Gastrocnemius medialis (tissue), 4 donors: ENCODE data around the gene COL1A1. TPM values are rescaled to one million over a fixed set of nuclear protein-coding genes. Genes with fewer than 3 reads are reported as not detected.

Experiments used
- ATAC-seq, 2 donors: fragments of 150-250 bp; one replicate each; pipeline ENCODE4 v1.9.1; 2016
- DNase-seq, 2 donors: peaks; one replicate each; pipeline ENCODE4 v3.0.0-alpha.2; 2019
- H3K27ac ChIP-seq, 4 donors: fragments of 200-600 bp; sonication (generic); 1 replicate in 1 of 4; 2 replicates in 3 of 4; pipeline ENCODE4 v1.5.1; 2016 to 2018; ENCODE audit warnings: mild to moderate bottlenecking in 2 of 4, moderate library complexity in 1 of 4
- H3K27me3 ChIP-seq, 3 donors: fragments of 200-600 bp; sonication (generic) in 2 of 3; 1 replicate in 1 of 3; 2 replicates in 2 of 3; pipeline versions ENCODE4 v1.5.1 to v1.6.0; 2016 to 2019; ENCODE audit warnings: mild to moderate bottlenecking in 1 of 3, moderate library complexity in 1 of 3
- H3K36me3 ChIP-seq, 2 donors: fragments of 200-600 bp; sonication (generic) in 1 of 2; one replicate each; pipeline ENCODE4 v1.5.1; 2017 to 2018
- H3K4me1 ChIP-seq, 2 donors: fragments of 200-600 bp; sonication (generic) in 1 of 2; one replicate each; pipeline ENCODE4 v1.5.1; 2016 to 2017; ENCODE audit warnings: mild to moderate bottlenecking in 2 of 2
- H3K4me3 ChIP-seq, 4 donors: fragments of 200-600 bp; sonication (generic) in 3 of 4; 1 replicate in 1 of 4; 2 replicates in 3 of 4; pipeline ENCODE4 v1.5.1; 2016 to 2019; ENCODE audit warnings: mild to moderate bottlenecking in 2 of 4
- H3K9me3 ChIP-seq, 3 donors: fragments of 200-600 bp; sonication (generic) in 2 of 3; 1 replicate in 1 of 3; 2 replicates in 2 of 3; pipeline ENCODE4 v1.5.1; 2016 to 2019
- POLR2A ChIP-seq, 2 donors: fragments of 450-650 bp; IDR thresholded peaks; one replicate each; pipeline ENCODE4 v1.6.1; 2017; ENCODE audit warnings: antibody characterized with exemption in 2 of 2, mild to moderate bottlenecking in 2 of 2, moderate library complexity in 2 of 2
- in situ Hi-C, 4 donors: fragments of 200-750 bp; cut with MboI; loops; one replicate each; pipeline versions ENCODE4 v1.15.0 to v1.8.0; 2017; ENCODE audit warnings: low sequenced_read_pairs in 4 of 4
- intact Hi-C: fragments of 100-400 bp; cut with DNase I; formaldehyde crosslinking; loops from one replicate; pipeline ENCODE4 v1.15.1; 2023; ENCODE audit warnings: low total_unique reads
- total RNA-seq, 4 donors: library from RNA; depleted of rRNA; stranded (reverse); fragments of >200 nt; gene quantifications; one replicate each; pipeline versions ENCODE4 v1.1.0 to v1.2.3, GENCODE V29; 2016
- TF ChIP-seq, protein P1 (sequence below), 5 experiments: fragments of 450-650 bp in 3 of 5; fragments of 200-600 bp in 2 of 5; sonication (generic) in 2 of 5; IDR thresholded peaks in 4 of 5; conservative IDR thresholded peaks in 1 of 5; 1 replicate in 4 of 5; 2 replicates in 1 of 5; pipeline ENCODE4 v1.5.1; 2016 to 2019; ENCODE audit warnings: antibody characterized with exemption in 5 of 5, mild to moderate bottlenecking in 3 of 5, moderate library complexity in 3 of 5

COL1A1 gene
- total RNA-seq, 4 donors from 2014 or later: 1.7 to 9.5 (median 5.1) TPM

DNA sequence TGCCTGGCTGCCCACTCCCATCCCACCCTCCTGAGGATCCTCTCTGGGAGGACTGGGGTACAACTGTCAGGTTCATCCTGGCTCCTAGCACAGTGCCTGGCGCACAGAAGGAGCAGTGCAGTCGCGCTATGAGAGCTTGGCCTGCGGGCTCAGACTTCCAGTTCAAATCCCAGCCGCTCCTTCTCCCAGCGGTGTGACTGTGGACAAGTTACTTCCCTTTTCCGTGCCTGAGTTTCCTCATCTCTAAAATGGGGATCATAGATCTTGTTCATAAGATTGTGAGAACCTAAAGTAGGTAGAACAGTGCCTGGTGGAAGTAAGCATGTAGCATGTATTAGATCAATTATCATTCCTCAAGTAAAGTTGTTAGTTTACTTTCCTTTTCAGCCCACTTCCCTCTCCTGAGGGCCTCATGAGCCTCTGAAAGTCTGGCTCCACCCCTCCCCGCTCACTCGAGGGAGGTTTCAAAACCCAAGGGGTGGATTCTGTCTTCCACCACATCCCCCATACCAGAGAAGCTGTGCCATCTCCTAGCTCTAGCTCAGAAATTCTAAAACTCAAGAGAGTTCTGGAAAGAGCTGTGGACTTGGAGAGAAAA is 19.9 kb upstream of the COL1A1 start:
- in situ Hi-C loops (loop anchor here in 1 of 4 donors (5.0 kb wide), 1 partner anchor 51 kb away; the partner anchor contains the start of gene TMEM92), intact Hi-C loops (no loop called here)
- ATAC-seq (no peak), DNase-seq (no peak)
- Histone ChIP-seq H3K36me3 (no peaks in the 10 kb centered on the region), H3K9me3 (no peaks in the 10 kb centered on the region), H3K4me1 (peaks cover 6 to 7% of the 10 kb centered on the region in 2 donors), H3K27ac (peak overlapping the region; percentile 22 to 69 (median 48)), H3K27me3 (no peaks in the 10 kb centered on the region), H3K4me3 (no peak overlapping the region)
- TF ChIP-seq, protein P1, sequence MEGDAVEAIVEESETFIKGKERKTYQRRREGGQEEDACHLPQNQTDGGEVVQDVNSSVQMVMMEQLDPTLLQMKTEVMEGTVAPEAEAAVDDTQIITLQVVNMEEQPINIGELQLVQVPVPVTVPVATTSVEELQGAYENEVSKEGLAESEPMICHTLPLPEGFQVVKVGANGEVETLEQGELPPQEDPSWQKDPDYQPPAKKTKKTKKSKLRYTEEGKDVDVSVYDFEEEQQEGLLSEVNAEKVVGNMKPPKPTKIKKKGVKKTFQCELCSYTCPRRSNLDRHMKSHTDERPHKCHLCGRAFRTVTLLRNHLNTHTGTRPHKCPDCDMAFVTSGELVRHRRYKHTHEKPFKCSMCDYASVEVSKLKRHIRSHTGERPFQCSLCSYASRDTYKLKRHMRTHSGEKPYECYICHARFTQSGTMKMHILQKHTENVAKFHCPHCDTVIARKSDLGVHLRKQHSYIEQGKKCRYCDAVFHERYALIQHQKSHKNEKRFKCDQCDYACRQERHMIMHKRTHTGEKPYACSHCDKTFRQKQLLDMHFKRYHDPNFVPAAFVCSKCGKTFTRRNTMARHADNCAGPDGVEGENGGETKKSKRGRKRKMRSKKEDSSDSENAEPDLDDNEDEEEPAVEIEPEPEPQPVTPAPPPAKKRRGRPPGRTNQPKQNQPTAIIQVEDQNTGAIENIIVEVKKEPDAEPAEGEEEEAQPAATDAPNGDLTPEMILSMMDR (IDR thresholded peaks at IDR 0.05 in 4 of 5, conservative IDR thresholded peaks at IDR 0.05 in 1 of 5): no peak
- no peak for TF ChIP-seq POLR2A (IDR thresholded peaks at IDR 0.05)

DNA sequence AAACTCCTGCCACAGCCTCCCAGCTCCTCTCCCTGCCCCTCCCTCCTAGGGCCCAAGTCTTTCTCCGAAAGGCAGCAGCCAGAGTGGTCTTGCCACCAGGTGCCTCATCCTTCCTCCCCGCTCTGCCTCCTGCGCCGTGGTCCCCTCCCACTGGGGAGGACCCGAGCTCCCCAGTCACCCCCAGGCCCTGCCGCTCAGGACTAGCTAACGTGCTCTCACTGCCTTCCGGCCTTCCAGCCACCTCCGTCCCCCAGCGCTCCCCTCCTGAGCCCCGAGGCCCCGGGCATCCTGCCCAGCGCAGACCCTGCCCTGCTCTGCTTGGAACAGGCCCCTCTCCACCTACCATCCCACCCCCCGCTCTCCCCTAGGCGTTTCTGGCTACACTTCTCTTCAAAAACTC is 19.4 kb upstream of the COL1A1 start:
- intact Hi-C loops: no loop called here

DNA sequence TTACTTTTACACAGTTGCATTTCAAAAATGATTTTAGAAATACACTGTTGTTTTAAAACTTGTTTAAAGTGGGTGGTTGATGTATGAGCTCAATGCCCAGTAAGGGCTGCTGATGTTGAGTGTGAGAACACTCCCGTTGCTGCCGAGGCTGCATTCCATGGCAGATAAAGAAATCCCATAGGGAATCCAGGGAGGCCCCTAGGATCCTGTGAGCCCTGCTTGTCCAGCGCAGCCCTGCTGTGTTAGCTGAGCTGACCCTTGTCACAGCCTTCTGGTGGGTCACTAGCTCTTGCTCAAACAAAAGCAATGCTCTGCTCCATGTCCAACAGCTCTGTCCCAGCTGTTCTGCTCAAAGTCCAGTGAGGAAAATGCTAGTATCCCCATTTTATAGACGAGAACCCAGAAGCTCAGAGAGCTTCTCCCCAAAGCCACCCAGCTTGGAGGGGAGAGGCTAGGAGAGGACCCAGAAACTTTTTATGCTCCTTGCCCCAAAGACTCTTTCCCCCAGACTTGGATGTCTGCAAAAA is 18.6 kb upstream of the COL1A1 start:
- in situ Hi-C loops: loop anchor here in 1 of 4 donors (5.0 kb wide), 1 partner anchor 52 kb away; the partner anchor contains the start of gene TMEM92
- ATAC-seq: no peak
- no peak for DNase-seq
- intact Hi-C loops: no loop called here
- H3K36me3 ChIP-seq: no peaks in the 10 kb centered on the region
- no peaks in the 10 kb centered on the region for H3K27me3 ChIP-seq
- H3K27ac ChIP-seq: peak overlapping the region in 3 of 4 donors; percentile 27 to 58 (median 56)
- H3K9me3 ChIP-seq: no peaks in the 10 kb centered on the region
- H3K4me3 ChIP-seq: no peak overlapping the region
- no peak for TF ChIP-seq POLR2A (IDR thresholded peaks at IDR 0.05)
- TF ChIP-seq, protein P1 (IDR thresholded peaks at IDR 0.05 in 4 of 5, conservative IDR thresholded peaks at IDR 0.05 in 1 of 5): no peak
- peaks cover 6 to 7% of the 10 kb centered on the region in 2 donors for H3K4me1 ChIP-seq

More for the DNA sequence above, 19.4 kb upstream of the COL1A1 start:
- TF ChIP-seq, protein P1 (IDR thresholded peaks at IDR 0.05 in 4 of 5, conservative IDR thresholded peaks at IDR 0.05 in 1 of 5): no peak
- TF ChIP-seq POLR2A (IDR thresholded peaks at IDR 0.05): no peak
- Histone ChIP-seq H3K4me3 (no peak overlapping the region), H3K9me3 (no peaks in the 10 kb centered on the region), H3K4me1 (peaks cover 6 to 7% of the 10 kb centered on the region in 2 donors), H3K36me3 (no peaks in the 10 kb centered on the region), H3K27me3 (no peaks in the 10 kb centered on the region), H3K27ac (peak overlapping the region; percentile 8 to 69 (median 38))
- no peak for DNase-seq
- in situ Hi-C loops: loop anchor here in 1 of 4 donors (5.0 kb wide), 1 partner anchor 51 kb away; the partner anchor contains the start of gene TMEM92
- no peak for ATAC-seq

DNA sequence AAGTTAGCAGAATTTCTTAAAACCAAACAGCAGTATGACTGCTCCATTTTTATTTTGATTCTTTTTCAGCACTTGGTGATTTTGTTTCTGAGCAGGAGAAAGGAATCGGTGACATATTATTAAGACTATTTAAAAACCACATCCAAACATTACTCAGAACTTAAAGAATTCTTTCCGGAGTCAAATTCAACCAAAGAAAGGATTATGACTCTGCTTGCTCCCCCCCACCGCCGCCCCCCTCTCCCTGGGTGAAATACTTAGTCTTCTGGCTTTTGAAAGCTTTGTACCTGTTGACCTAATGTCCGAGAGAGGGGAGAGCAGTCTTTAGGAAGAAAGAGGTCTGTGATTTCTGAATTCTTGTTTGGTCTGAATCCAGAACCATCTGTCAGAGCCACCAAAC is 17.9 kb upstream of the COL1A1 start:
- Histone ChIP-seq H3K4me3 (no peak overlapping the region), H3K36me3 (no peaks in the 10 kb centered on the region), H3K4me1 (peaks cover 6 to 7% of the 10 kb centered on the region in 2 donors), H3K27me3 (no peaks in the 10 kb centered on the region), H3K27ac (peak overlapping the region; percentile 27 to 58 (median 44)), H3K9me3 (no peaks in the 10 kb centered on the region)
- intact Hi-C loops: no loop called here
- ATAC-seq (no peak), DNase-seq (no peak)
- TF ChIP-seq, protein P1 (IDR thresholded peaks at IDR 0.05 in 4 of 5, conservative IDR thresholded peaks at IDR 0.05 in 1 of 5): no peak
- TF ChIP-seq POLR2A (IDR thresholded peaks at IDR 0.05): no peak
- in situ Hi-C loops: no loop called here
